Measurements from ENCODE around the gene BDNF.

The BDNF gene

GRCh38 chr11:27627979-27628378, 72.3 kb downstream of the BDNF start:
- Histone ChIP-seq H3K27ac (no peak overlapping the region), H3K4me3 (no peak overlapping the region), H3K4me2 (no peak overlapping the region)

GRCh38 chr11:27626938-27627586, 73.2 kb downstream of the BDNF start:
- Histone ChIP-seq H4K20me1 (no peaks in the 10 kb centered on the region), H3K9ac (no peak overlapping the region), H3K4me2 (no peak overlapping the region), H3K36me3 (no peaks in the 10 kb centered on the region), H3K4me1 (peaks cover 14% of the 10 kb centered on the region), H3K27ac (no peak overlapping the region), H3K27me3 (no peaks in the 10 kb centered on the region), H3K4me3 (no peak overlapping the region), H3K9me3 (no peaks in the 10 kb centered on the region)
- TF ChIP-seq Cebpa-rat (IDR thresholded peaks at IDR 0.05), result no peak

More at GRCh38 chr11:27627979-27628378, 72.3 kb downstream of the BDNF start:
- no peaks in the 10 kb centered on the region for H3K36me3 ChIP-seq
- H3K27me3 ChIP-seq, result no peaks in the 10 kb centered on the region
- no peak overlapping the region for H3K9ac ChIP-seq
- TF ChIP-seq Cebpa-rat (IDR thresholded peaks at IDR 0.05), result no peak
- no peaks in the 10 kb centered on the region for H4K20me1 ChIP-seq
- no peaks in the 10 kb centered on the region for H3K9me3 ChIP-seq
- H3K4me1 ChIP-seq, result peaks cover 14% of the 10 kb centered on the region

GRCh38 chr11:27626269-27626937, 73.9 kb downstream of the BDNF start:
- no peak overlapping the region for H3K4me2 ChIP-seq
- H3K27ac ChIP-seq, result no peak overlapping the region
- H3K4me3 ChIP-seq, result no peak overlapping the region
- peaks cover 14% of the 10 kb centered on the region for H3K4me1 ChIP-seq
- H3K36me3 ChIP-seq, result no peaks in the 10 kb centered on the region
- H4K20me1 ChIP-seq, result no peaks in the 10 kb centered on the region
- no peak for TF ChIP-seq Cebpa-rat (IDR thresholded peaks at IDR 0.05)
- H3K27me3 ChIP-seq, result no peaks in the 10 kb centered on the region
- H3K9ac ChIP-seq, result no peak overlapping the region
- no peaks in the 10 kb centered on the region for H3K9me3 ChIP-seq

- no peaks in the 10 kb centered on the region for H4K20me1 ChIP-seq
- no peaks in the 10 kb centered on the region for H3K9me3 ChIP-seq
- TF ChIP-seq Cebpa-rat (IDR thresholded peaks at IDR 0.05), result no peak
- H3K27me3 ChIP-seq, result no peaks in the 10 kb centered on the region
- H3K36me3 ChIP-seq, result no peaks in the 10 kb centered on the region
- peaks cover 14% of the 10 kb centered on the region for H3K4me1 ChIP-seq
- peak overlapping the region; percentile 47 for H3K4me2 ChIP-seq
- H3K4me3 ChIP-seq, result no peak overlapping the region
- H3K27ac ChIP-seq, result no peak overlapping the region
- no peak overlapping the region for H3K9ac ChIP-seq
Measured at GRCh38 chr11:27625347-27625912, 74.8 kb downstream of the BDNF start.

GRCh38 chr11:27623945-27624523, 76.2 kb downstream of the BDNF start:
- no peak overlapping the region for H3K27ac ChIP-seq
- H3K27me3 ChIP-seq, result no peaks in the 10 kb centered on the region
- TF ChIP-seq Cebpa-rat (IDR thresholded peaks at IDR 0.05), result no peak
- H3K9me3 ChIP-seq, result no peaks in the 10 kb centered on the region
- H3K9ac ChIP-seq, result no peak overlapping the region
- no peaks in the 10 kb centered on the region for H3K36me3 ChIP-seq
- H3K4me3 ChIP-seq, result no peak overlapping the region
- H3K4me1 ChIP-seq, result peaks cover 16% of the 10 kb centered on the region
- no peak overlapping the region for H3K4me2 ChIP-seq
- no peaks in the 10 kb centered on the region for H4K20me1 ChIP-seq

- Histone ChIP-seq H3K4me3 (no peak overlapping the region), H4K20me1 (no peaks in the 10 kb centered on the region), H3K4me2 (no peak overlapping the region), H3K27ac (no peak overlapping the region), H3K9ac (no peak overlapping the region), H3K36me3 (no peaks in the 10 kb centered on the region), H3K27me3 (no peaks in the 10 kb centered on the region), H3K4me1 (peaks cover 22% of the 10 kb centered on the region), H3K9me3 (no peaks in the 10 kb centered on the region)
- TF ChIP-seq Cebpa-rat (IDR thresholded peaks at IDR 0.05), result no peak
Measured at GRCh38 chr11:27622541-27623300, 77.5 kb downstream of the BDNF start.

- no peak for TF ChIP-seq Cebpa-rat (IDR thresholded peaks at IDR 0.05)
- H3K4me1 ChIP-seq, result peaks cover 22% of the 10 kb centered on the region
- no peak overlapping the region for H3K4me2 ChIP-seq
- H3K4me3 ChIP-seq, result no peak overlapping the region
- H4K20me1 ChIP-seq, result no peaks in the 10 kb centered on the region
- H3K27me3 ChIP-seq, result no peaks in the 10 kb centered on the region
- H3K9ac ChIP-seq, result no peak overlapping the region
- no peaks in the 10 kb centered on the region for H3K36me3 ChIP-seq
- H3K9me3 ChIP-seq, result no peaks in the 10 kb centered on the region
- no peak overlapping the region for H3K27ac ChIP-seq
Measured at GRCh38 chr11:27621405-27622161, 78.7 kb downstream of the BDNF start.

GRCh38 chr11:27619763-27620335, 80.4 kb downstream of the BDNF start:
- H3K4me1 ChIP-seq, result peaks cover 12% of the 10 kb centered on the region
- no peak for TF ChIP-seq Cebpa-rat (IDR thresholded peaks at IDR 0.05)
- H4K20me1 ChIP-seq, result no peaks in the 10 kb centered on the region
- H3K4me2 ChIP-seq, result no peak overlapping the region
- H3K27ac ChIP-seq, result no peak overlapping the region
- H3K36me3 ChIP-seq, result no peaks in the 10 kb centered on the region
- no peak overlapping the region for H3K9ac ChIP-seq
- no peaks in the 10 kb centered on the region for H3K27me3 ChIP-seq
- no peaks in the 10 kb centered on the region for H3K9me3 ChIP-seq
- H3K4me3 ChIP-seq, result no peak overlapping the region
